Fibroblast of skin of back (primary cell): Measurements from ENCODE around the gene PIP5K1B.
A peak's percentile ranks its signal among the peaks of the same experiment; 100 is the strongest.

Experiments used
- DNase-seq: peaks from one replicate; pipeline ENCODE4 v3.0.0-alpha.2; 2013

Gene PIP5K1B

DNA sequence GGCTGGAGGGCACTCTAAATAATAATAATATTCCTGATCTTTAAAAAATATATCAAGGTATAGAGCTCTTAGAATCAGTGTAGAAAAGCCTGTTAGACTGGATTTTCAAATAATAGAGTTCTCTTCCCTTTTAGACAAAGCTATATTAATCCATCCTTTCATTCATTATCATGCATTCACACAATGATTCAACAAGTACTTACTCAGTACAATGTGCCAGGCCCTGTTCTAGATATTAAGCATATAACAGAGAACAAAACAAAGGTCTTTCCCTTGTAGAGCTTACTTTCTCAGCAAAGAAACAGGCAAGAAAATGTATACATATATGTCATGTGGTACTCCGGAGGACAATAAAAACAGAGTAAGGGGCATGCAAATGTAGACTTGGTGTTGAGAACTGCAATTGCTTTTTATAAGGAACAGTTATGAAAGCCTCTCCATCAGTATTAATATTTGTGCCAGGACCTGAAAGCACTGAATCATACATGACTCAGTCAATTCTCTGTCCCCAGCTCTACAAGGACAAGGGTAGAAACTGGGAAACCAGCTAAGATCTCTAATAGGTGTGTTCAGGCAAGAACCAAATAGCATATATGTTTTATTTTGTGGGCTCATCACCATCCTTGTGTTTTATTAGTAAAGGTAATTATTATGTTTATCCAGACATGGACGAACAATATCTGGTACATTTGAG, 72.2 kb downstream of the PIP5K1B start:
- DNase-seq: no peak

DNA sequence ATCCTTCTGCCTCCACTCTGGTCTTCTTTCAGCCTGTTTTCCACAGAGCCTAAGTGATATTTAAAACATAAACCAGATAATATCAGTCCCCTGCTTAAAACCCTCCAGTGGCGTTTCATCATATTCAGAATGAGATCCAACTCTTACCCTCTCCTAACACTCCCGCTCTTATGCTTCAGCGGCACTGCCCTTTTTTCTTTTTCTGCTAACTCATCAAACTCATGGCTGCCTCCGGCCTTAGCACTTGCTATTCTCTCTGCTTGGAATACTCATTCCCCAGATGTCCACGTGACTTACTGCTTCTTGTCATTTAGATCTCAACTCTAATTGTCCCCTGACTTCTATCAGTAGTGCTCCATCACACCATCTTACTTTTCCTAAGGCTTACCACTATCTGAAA, 73.6 kb downstream of the PIP5K1B start:
- no peak for DNase-seq

DNA sequence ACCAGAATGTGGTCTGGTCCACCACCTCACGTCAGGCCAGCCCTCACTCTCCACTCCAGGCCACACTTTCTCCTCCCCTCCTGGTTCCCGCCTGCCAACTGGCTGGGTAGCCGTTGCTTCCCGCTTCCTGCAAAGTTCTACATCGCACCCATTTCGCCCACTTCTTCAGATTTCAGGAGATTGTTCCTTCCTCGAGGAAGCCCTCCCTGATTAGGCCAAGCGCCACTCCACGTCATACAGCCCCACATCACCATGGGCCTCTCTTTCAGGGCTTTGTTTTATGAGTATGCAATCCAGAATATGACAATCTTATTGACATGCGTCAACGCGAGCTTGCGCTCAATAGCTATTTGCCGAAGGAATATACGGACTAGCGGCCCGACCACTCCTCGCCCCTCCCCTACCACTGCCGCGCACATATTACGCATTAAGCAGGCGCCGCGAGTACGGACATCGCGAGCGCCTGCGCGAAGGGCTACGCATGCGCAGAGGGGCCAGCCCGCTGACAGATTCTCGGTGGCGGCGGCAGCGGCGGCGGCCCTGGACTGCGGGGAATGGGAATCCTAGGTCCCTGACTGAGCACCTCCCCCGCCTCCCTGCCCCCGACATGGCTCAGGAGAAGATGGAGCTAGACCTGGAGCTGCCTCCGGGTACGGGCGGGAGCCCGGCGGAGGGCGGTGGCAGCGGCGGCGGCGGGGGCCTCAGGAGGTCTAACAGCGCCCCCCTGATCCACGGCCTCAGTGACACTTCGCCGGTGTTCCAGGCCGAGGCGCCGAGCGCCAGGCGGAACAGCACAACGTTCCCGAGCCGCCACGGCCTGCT, 74.7 kb downstream of the PIP5K1B start:
- peak; percentile 93 for DNase-seq

DNA sequence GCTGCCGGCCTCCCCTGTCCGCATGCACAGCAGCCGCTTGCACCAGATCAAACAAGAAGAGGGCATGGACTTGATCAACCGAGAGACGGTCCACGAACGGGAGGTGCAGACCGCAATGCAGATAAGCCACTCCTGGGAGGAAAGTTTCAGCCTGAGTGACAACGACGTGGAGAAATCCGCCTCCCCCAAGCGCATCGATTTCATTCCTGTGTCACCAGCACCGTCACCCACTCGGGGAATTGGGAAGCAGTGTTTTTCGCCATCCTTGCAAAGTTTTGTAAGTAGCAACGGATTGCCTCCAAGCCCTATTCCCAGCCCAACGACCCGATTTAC, 75.3 kb downstream of the PIP5K1B start:
- no peak for DNase-seq

DNA sequence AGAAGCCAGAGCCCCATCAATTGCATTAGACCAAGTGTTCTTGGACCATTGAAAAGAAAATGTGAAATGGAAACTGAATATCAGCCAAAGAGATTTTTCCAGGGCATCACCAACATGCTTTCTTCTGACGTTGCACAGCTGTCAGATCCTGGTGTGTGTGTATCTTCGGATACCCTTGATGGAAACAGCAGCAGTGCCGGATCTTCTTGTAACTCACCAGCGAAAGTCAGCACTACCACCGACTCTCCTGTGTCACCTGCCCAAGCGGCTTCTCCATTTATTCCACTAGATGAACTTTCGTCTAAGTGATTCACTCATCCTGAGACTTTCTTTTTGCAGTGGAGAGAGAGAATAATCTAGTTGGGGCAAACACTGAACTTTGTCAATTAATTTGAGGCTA, 75.7 kb downstream of the PIP5K1B start:
- peak; percentile 1 for DNase-seq

DNA sequence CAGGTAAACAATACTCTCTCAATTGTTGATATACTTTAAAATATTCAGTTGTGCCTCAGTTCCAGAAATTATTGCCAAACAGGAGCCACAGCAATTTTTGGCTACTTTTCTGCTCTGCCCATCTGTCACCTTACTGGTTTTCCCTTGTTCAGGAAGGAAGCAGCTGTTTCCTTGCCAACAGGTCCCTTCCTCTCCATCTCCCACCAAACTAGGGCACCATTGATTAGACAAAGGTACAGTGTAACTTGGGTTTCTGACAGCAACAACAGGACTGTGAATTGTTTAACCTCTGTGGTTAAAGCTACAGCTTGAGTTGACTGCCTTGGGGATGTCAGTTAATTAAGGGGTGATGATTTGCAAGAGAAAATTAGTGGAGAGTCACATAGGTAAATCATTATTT, 76.9 kb downstream of the PIP5K1B start:
- no peak for DNase-seq

DNA sequence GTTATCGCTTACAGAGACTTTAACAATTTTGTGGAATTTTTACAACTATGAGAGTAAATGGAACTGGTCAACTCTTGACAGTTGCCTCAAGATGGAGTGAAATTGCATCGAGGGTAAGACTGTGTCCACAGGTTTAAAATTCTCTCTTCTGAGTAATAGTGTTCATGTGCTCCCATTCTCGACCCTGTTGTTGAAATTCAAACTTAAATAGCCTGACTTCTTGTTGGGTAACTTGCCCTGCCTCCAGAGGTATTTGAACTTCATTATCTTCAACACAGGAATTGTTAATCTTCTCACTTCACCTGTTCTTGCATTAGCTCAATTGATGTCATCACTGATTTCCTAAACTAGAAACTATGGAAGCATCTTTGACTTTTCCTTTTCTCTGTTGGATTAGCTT, 77.5 kb downstream of the PIP5K1B start:
- no peak for DNase-seq

DNA sequence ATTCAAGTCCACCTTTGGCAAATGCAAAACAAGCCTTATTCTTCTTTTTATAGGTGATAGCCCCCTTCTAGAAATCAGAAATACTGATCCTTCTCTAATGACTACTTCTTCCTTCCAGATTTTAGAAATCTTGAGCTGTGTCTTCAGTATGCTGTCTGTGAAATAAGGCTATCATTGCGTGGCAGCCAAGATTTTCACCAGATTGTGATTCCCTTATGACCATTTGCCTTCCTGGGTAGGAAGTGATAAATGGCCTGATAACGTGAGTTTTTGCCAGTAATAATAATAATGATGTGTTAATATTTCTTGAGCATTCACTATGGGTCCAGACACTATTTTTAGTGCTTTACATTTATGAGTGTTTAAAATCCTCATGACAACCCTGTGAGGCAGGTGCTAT, 80.9 kb downstream of the PIP5K1B start:
- no peak for DNase-seq

DNA sequence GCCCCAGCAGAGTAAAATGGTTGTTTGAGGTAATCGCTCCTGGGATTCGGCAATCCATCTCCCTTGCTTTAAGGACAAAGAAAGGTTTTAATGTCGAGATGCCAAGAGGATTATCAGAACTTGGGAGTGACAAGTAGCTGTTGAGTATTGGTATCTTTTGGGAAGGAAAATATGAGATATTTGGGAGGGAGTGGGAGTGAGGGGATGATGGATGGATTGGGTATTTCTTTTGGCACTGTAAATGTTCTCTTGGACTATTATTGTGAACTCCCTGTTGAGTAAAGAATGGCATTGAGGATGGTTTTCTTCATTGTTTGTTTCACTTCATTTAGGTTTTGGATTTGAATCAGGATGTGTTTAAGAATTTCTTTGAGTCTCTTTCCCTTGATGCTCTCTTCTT, 86.1 kb downstream of the PIP5K1B start:
- no peak for DNase-seq

DNA sequence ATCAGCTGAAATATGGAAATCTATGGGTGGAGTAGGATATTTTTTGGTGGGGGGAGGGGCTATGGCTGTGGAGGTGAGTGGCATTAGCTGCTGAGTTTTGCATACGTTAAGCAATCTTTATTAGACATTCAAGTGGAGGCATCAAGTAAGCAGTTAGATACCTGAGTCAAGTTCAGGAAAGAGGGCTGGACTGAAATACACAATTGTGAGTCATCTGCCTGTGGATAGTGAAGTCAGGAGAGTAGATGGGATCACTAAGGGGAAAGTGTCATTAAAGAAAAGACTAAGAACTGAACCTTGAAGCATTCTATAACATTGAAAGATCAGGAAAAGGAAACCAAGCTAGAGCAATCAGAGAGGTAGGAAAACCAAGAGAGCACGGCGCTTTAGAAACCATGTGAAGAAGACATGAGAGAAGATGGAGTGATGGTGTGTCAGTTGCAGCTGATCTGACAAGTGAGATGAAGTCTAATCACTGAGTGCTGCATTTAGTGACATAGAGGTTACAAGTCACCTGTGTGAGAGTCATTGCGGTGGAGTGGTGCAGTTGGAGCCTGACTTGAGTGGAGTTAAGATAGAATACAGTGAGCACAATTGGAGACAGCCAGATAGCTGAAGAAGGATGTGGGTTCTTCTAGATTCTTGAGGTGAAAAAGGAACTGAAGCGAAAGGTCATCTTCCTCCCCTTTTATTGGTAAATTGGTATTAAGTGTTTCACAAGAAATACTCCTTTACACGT, 88.7 kb downstream of the PIP5K1B start:
- no peak for DNase-seq

DNA sequence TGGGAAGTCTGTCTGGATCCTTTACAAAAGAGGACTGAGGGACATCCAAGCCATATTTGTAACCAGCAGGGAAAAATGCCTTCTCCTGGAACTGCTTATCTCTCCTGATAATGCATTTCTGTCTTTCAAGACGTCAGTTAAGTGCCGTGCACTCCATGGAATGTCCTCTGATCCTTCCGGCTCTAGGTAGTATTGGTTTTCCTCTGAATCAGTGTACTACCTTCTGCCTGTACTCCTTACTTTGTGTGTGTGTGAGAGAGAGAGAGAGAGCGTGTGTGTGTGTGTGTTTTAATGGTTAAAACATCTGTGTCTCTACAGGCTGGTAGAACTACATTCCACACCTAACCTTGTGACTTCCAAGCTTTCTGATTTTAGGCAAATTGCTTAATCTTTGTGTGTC, 89.9 kb downstream of the PIP5K1B start:
- DNase-seq: no peak

DNA sequence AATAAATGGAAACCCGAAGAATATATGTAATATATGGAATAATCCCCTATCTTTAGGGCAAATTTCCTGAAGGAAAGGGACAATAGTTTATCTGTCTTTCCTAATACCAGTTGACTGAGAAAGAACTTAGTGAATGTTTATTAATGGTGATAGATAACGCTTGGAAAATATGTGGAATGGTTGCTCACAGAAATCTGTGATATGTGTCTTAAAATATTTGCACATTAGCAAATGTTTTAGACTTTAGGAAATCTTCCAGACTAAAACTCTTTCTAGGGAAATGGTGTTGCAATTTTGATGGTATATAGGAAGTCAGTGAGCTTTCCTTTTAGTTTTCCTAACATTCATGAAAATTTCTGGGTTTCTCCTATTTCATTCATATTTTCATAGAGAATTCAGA, 90.4 kb downstream of the PIP5K1B start:
- DNase-seq: no peak

DNA sequence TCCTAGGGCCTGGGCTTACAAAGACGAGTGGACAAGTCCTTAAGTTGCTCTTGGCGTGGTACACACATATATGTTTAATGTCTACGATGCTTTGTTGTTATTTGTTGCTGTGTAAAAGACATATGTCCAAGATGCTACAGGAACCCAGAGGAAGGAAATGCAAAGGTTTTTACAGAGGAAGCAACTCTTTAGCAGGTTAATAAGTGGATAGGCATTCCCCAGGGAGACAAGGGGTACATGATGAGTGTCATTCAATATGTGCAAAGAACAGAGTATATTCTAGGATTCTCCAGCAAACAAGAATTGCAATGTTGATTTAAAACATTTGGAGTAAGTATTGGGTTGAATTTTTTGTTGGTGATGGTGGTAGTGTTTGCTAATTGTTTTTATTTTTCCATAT, 92.1 kb downstream of the PIP5K1B start:
- DNase-seq: no peak

DNA sequence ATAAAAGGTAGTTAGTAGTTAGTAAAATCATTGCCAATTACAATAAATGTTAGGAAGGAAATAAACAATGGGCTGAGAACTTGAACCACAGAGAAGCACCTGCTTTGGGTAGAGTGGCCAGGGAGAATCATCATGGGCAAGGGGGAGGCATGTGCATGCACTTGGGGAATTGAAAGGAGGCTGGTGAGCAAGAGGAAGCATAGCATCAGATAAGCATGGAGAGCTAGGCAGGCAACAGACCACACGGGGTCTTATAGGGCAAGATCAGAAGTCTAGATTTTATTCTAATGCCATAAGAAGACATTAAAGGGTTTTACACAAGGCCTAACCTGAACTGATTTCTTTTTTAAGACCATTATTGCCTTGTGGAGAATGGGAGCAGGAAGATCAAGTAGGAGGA, 93.4 kb downstream of the PIP5K1B start:
- no peak for DNase-seq

DNA sequence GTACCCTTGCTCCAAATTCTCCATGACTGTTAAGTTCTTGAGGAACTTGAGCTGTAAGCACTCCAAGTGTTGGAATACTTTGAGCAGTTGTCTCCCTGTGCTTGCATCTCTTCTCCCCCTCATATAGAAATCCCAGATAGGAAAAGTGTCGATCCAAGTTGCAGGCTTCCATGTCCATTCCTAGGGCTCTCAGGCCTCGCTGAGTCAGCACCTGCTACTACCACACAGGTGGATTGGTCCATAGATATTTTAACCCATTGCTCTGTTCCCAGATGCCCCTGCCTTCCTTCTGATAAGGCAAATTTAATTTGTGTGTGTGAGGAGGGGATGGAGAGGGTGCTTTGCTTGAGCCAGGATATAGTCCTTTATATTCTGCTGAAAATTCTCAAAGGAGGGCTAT, 95.8 kb downstream of the PIP5K1B start:
- DNase-seq: no peak

DNA sequence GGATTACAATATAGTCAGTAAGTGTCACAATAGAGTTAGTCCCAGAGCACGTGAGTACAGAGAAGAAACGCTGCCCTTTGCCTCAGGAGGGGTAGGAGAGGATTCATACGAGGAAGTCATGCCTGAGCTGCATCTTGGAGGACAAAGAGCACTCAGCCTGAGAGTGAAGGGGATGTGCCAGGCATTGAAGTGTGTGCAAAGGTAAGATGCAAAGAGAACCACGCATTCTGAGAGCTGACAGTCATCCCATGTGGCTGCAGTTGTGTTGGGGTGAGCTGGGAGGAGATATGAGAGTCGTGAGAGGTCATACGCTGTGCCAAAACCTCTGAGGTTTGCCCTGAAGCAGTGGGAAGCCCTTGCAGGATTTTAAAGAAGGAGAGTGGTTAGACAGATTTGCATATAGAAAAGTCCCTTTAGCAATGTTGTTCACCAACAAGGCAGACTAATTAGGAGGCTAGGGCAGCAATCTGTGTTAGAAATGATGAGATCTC, 97.5 kb downstream of the PIP5K1B start:
- no peak for DNase-seq

DNA sequence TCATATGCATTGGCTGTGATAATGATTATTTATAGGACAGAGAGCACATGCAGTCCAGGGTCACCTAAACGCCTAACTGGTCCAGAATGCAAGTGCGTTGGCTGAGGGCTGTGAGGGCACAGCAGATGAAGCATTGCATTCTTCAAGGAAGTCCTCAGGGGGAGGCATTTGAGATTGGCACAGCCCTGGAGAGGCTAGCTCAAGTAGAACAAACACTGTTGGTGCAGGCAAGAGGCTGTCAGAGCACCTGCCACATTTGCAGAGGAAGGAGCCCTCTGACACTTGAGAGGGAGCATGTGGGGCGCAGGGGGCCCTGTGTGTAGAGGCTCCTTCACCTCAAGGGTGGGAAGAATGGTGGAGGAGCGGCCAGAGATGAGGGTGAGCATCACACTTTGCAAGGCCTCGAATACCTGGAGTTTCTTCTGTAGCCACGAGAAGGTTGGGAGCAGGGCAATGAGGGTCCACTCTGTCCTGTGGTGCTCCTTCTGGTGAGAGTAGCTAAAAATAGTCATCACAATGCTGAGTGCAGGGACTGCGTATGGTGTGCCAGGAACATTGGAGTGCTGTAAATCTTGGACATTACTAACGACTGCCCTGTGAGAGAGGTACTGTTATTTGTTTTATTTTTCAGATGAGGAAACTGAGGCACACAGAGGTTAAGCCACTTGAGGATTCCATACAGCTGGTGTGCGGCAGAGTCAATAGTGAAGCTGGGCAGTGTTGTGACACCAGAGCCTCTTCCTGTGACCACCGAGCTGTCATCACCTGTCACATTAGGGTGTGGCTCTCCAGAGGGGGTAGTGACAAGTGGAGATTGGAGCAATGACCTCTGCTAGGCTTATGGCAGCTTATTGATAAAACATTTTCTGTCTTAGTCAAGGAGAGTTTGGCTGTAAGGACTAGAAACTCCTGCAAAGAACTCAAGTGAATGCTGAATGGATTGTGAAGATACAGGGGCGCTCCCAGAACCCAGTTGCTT, 100.2 kb downstream of the PIP5K1B start:
- DNase-seq: no peak

DNA sequence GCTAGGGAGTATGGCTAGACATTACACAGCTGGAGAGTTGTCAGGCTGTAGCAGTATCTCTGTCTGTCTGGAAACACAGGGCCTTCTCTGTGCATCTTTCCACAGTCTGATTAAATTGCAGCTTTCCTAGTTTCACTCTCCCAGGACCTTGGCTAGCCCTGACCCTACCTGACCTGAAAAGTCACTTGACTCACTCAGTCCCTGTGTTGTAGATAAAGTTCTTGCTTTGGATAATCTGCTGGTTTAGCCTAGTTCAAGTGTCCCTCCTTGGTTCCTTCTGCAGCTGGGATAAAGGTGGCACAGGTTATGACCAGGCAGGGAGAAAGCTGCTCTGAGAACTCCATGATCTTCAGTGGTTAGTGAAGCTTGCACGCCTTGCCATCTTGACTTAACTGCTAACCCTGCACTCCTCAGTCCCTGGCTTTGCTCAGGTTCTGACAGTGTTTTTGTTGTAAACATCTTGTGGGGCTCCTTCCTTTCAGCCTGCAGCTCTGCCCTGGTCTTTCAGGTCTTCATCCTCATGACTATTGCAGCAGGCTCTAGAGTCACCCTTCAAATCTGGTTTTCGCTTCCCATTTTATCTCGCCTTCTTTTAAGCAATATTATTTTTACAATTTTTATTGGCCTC, 101.0 kb downstream of the PIP5K1B start:
- no peak for DNase-seq

DNA sequence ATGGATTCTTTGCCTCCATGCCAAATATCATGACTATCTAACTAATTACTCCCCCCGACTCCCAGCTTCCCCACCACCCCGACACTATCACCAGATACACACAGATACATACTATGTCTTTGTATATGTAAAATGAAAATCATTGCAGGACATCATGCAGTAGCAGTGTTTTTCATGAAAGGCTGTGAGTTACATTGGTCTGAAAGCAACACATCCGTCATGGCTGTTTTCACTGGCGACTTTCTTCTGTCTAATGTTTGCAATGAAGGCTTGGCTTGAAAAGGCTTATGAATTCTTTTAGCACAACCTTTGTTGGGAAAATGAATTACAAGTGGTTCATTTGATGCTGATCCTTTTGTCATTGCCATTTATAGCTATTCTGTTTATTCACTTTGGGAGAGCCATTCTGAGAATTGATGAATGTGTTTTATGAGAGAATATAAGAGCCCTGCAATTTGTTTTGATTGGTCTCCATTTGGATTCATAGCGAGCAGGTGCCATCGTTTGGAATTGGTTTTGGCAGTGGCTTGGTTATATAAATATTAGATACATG, 103.4 kb downstream of the PIP5K1B start:
- DNase-seq: no peak

DNA sequence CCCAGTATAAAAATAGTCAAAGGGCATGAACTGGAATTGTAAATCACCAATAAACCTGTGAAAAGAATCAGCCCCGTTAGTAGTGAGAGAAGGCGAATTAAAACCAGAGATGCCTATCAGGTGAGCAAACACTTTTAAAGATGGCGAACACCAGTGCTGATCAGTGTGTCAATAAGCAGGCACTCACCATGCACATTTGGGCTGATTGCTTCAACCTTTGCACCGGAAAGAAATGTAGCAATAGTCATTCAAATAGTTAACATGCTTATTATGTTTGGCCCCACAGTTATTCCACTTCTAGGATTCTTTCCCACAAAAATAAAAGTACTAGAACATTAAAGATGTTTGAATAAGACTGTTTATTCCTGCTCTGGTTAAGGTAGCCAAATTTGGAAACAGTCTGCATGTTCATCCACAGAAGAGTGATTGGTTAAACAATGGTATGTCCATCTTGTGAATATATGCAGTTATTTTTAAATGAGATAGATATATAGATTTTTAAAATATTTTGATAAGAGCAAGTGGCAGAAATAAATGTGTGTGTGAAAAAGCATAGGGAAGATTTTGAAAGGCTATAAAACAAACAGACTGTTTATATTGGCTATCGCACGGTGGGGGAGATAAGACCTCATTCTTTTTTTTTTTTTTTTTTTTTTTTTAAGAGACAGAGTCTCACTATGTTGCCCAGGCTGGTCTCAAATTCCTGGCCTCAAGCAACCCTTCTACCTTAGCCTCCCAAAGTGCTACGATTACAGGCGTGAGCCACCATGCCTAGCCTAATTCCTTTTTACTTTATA, 112.2 kb downstream of the PIP5K1B start:
- DNase-seq: no peak

DNA sequence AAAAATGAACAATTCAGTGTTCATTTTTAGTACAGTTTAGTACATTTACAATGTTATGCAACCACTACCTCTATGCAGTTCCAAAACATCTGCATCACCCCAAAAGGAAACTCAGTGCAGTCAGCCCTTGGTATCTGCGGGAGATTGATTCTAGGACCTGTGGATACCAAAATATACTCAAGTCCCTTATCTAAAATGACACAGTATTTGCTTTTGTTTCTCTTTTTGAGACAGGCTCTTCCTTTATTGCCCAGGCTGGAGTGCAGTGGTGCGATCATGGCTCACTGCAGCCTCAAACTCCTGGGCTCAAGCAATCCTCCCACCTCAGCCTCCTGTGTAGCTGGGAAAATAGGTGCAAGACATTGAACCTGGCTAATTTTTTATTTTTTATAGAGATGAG, 114.0 kb downstream of the PIP5K1B start:
- DNase-seq: no peak
